HCT116 (cell line): ENCODE results near the gene USP3. TPM values are rescaled to one million over a fixed set of nuclear protein-coding genes. Genes with fewer than 3 reads are reported as not detected.
A peak's percentile ranks its signal among the peaks of the same experiment; 100 is the strongest.

Source experiments
- ATAC-seq: fragments of 200-7000 bp; cut with Tn5 transposase; 2 replicates; pipeline ENCODE4 v1.9.1; 2020; ENCODE audit warnings: mild to moderate bottlenecking, moderate library complexity
- BruUV-seq: library from RNA; stranded (reverse); fragments of 400-500 nt; replicated peaks from 2 replicates; lab custom pipeline; 2021; lab: Mats Ljungman, UMichigan
- CTCF ChIA-PET: fragments of 300-600 bp; sonication (Branson Sonifier 250); formaldehyde crosslinking; loops from one replicate; lab custom pipeline; 2021; ENCODE audit warnings: antibody characterized with exemption; lab: Charles Lee
- POLR2A ChIA-PET: fragments of 300-600, 350-600 bp; sonication (Branson Sonifier 250); formaldehyde crosslinking; loops from one replicate; lab custom pipeline; 2021; ENCODE audit warnings: antibody characterized with exemption; lab: Charles Lee
- RAD21 ChIA-PET, 2 experiments: fragments of 300-600 bp; sonication (Branson Sonifier 250); formaldehyde crosslinking; loops; one replicate each; lab custom pipeline; 2023; ENCODE audit warnings: low total read pairs in 2 of 2; ENCODE audit not compliant: uncharacterized antibody in 2 of 2, unreplicated experiment in 2 of 2, low non-redundant PET in 1 of 2; lab: Charles Lee
- DNase-seq: peaks from one replicate; pipeline ENCODE4 v3.0.0-alpha.2; 2010; ENCODE audit warnings: low read depth, low spot score
- H2AFZ ChIP-seq: fragments of 200-600 bp; shearing (Covaris generic), sonication (generic); 2 replicates; pipeline ENCODE4 v1.6.1; 2017; ENCODE audit warnings: low read depth, mixed run types, mixed read lengths, antibody characterized with exemption, low read length; ENCODE audit not compliant: poor library complexity, severe bottlenecking
- H3K27ac ChIP-seq: 2 replicates; pipeline ENCODE4 v1.5.1; 2012; ENCODE audit warnings: low read depth, low read length
- H3K27me3 ChIP-seq: fragments of 200-600 bp; sonication (generic); 2 replicates; pipeline ENCODE4 v1.6.1; 2016; ENCODE audit warnings: mixed run types, low read length, mixed read lengths; ENCODE audit not compliant: insufficient read depth
- H3K36me3 ChIP-seq, 2 experiments: fragments of 200-500 bp in 1 of 2; fragments of 200-600 bp in 1 of 2; sonication (Bioruptor generic) in 1 of 2; sonication (generic) in 1 of 2; 2 replicates each; pipeline versions ENCODE4 v1.5.1 to v1.6.1; 2014 to 2016; ENCODE audit warnings: low read length in 2 of 2, inconsistent platforms in 1 of 2, mixed read lengths in 1 of 2, mixed run types in 1 of 2; ENCODE audit not compliant: insufficient read depth in 2 of 2, control insufficient read depth in 1 of 2
- H3K4me1 ChIP-seq, 2 experiments: fragments of 200-600 bp in 1 of 2; sonication (generic) in 1 of 2; 2 replicates each; pipeline versions ENCODE4 v1.5.1 to v1.6.1; 2012 to 2017; ENCODE audit warnings: low read length in 2 of 2, inconsistent platforms in 1 of 2, mild to moderate bottlenecking in 1 of 2, mixed read lengths in 1 of 2, mixed run types in 1 of 2, moderate library complexity in 1 of 2; ENCODE audit not compliant: insufficient read depth in 2 of 2, control insufficient read depth in 1 of 2
- H3K4me2 ChIP-seq: fragments of 200-600 bp; sonication (generic); 2 replicates; pipeline ENCODE4 v1.6.1; 2017; ENCODE audit warnings: mixed run types, low read length, mixed read lengths
- H3K4me3 ChIP-seq, 2 experiments: fragments of 200-600 bp in 1 of 2; sonication (generic) in 1 of 2; replicated peaks in 1 of 2; 2 replicates each; pipeline ENCODE4 v1.5.1; 2011 to 2016; ENCODE audit warnings: low read length in 2 of 2, control low read depth in 1 of 2, low read depth in 1 of 2, mild to moderate bottlenecking in 1 of 2, mixed read lengths in 1 of 2, mixed run types in 1 of 2
- H3K79me2 ChIP-seq: fragments of 200-600 bp; sonication (generic); 2 replicates; pipeline ENCODE4 v1.6.1; 2017; ENCODE audit warnings: mild to moderate bottlenecking, mixed run types, low read length, moderate library complexity, mixed read lengths; ENCODE audit not compliant: insufficient read depth
- H3K9ac ChIP-seq: fragments of 200-600 bp; sonication (generic); 2 replicates; pipeline ENCODE4 v1.6.1; 2016; ENCODE audit warnings: low read length, mixed read lengths
- H3K9me2 ChIP-seq: fragments of 200-600 bp; sonication (generic), shearing (Covaris generic); 2 replicates; pipeline ENCODE4 v1.6.1; 2017; ENCODE audit warnings: mixed run types, mild to moderate bottlenecking, moderate library complexity; ENCODE audit not compliant: insufficient read depth
- H3K9me3 ChIP-seq, 2 experiments: fragments of 200-500 bp in 1 of 2; fragments of 200-600 bp in 1 of 2; sonication (Bioruptor generic) in 1 of 2; sonication (generic) in 1 of 2; 2 replicates each; pipeline ENCODE4 v1.6.1; 2014 to 2017; ENCODE audit warnings: low read length in 2 of 2, mixed read lengths in 2 of 2, inconsistent platforms in 1 of 2, low read depth in 1 of 2, mild to moderate bottlenecking in 1 of 2, mixed run types in 1 of 2, moderate library complexity in 1 of 2; ENCODE audit not compliant: control insufficient read depth in 1 of 2, insufficient read depth in 1 of 2
- H4K20me1 ChIP-seq: fragments of 200-600 bp; sonication (generic), shearing (Covaris generic); 2 replicates; pipeline ENCODE4 v1.6.1; 2017; ENCODE audit warnings: mixed run types, mild to moderate bottlenecking, moderate library complexity; ENCODE audit not compliant: insufficient read depth
- CBX3 ChIP-seq: IDR thresholded peaks from 2 replicates; pipeline ENCODE4 v1.6.1; 2012; ENCODE audit warnings: low read depth
- CEBPB ChIP-seq: IDR thresholded peaks from 2 replicates; pipeline ENCODE4 v1.6.1; 2012; ENCODE audit warnings: low read depth
- ELF1 ChIP-seq: IDR thresholded peaks from 2 replicates; pipeline ENCODE4 v1.6.1; 2012; ENCODE audit warnings: low read depth, borderline replicate concordance
- EZH2 ChIP-seq: fragments of 200-600 bp; sonication (generic); IDR thresholded peaks from 2 replicates; pipeline ENCODE4 v1.6.1; 2017; ENCODE audit warnings: antibody characterized with exemption, mixed run types
- EZH2phosphoT487 ChIP-seq: fragments of 200-600 bp; IDR thresholded peaks from 2 replicates; pipeline ENCODE4 v1.6.1; 2018; ENCODE audit warnings: antibody characterized with exemption, borderline replicate concordance
- FOSL1 ChIP-seq: IDR thresholded peaks from 2 replicates; pipeline ENCODE4 v1.6.1; 2012; ENCODE audit warnings: low read depth
- POLR2AphosphoS5 ChIP-seq: IDR thresholded peaks from 2 replicates; pipeline ENCODE4 v1.6.1; 2011; ENCODE audit warnings: mild to moderate bottlenecking, low read depth, low read length, moderate library complexity
- SRF ChIP-seq: IDR thresholded peaks from 2 replicates; pipeline ENCODE4 v1.6.1; 2012; ENCODE audit warnings: low read depth
- TCF7L2 ChIP-seq: IDR thresholded peaks from 2 replicates; pipeline ENCODE4 v1.7.0; 2011; ENCODE audit warnings: borderline replicate concordance, inconsistent platforms; ENCODE audit not compliant: insufficient read depth, insufficient read length; ENCODE audit errors: extremely low read depth
- ZFX ChIP-seq: fragments of 450-650 bp; IDR thresholded peaks from 2 replicates; pipeline ENCODE4 v1.6.1; 2017
- ZNF274 ChIP-seq: fragments of 200-500 bp; sonication (Bioruptor generic); IDR thresholded peaks from 2 replicates; pipeline ENCODE4 v1.6.1; 2014; ENCODE audit warnings: mild to moderate bottlenecking, low read depth, low read length, inconsistent platforms
- intact Hi-C: fragments of 100-400 bp; cut with micrococcal nuclease; formaldehyde crosslinking; loops from 2 replicates; pipeline ENCODE4 v1.10.0; 2022
- total RNA-seq: library from RNA; stranded (reverse); gene quantifications from one replicate; pipeline ENCODE4 v1.2.1, GENCODE V29; 2021; ENCODE audit not compliant: unreplicated experiment
- TF ChIP-seq, protein P1 (sequence below): IDR thresholded peaks from 2 replicates; pipeline ENCODE4 v1.6.1; 2012
- TF ChIP-seq, protein P2 (sequence below): IDR thresholded peaks from 2 replicates; pipeline ENCODE4 v1.6.1; 2012; ENCODE audit warnings: low read depth

USP3 gene
- total RNA-seq, 1 experiment from 2014 or later = 61.6 TPM

DNA sequence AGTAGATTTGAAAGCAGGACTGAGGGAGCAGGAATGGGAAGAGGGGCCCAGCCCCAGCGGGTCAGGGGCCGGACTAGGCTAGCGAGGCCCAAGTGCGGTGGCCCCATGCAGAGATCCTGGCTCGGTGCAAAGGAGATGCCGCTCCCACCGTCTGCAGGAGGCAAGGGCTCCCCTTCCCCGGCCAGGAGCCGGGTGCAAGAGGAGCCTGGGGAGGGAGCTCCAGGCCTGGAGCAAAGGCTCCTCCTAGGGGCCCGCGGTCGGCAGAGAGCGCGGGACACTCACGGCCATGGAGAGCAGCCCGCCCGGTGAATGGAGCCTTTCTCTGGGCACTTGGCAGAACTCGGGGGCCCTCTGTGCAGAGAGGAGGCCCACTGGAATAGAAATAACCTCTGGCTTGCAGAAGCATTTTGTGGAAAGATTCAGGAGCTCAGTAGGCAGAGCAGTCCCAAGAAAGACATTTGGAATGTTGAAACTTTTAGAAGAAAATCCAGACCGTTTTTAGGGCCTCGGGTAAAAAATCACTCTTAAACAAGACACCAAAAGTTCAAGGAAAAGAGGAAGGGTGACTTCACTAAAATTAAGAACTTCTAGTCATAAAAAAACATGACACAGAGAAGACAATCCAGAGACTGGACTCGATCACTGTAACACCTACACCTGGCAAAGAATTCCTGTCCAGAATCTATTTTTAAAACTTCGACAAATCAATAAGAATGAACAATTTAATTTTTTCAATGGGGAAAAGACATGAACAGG lies 43.0 kb upstream of the USP3 start:
- H3K4me1 ChIP-seq = peaks cover 3 to 11% of the 10 kb centered on the region in 2 experiments; a peak in 3 of 4 replicates
- H4K20me1 ChIP-seq = no peaks in the 10 kb centered on the region
- DNase-seq (no peak), ATAC-seq (no peak)
- H3K79me2 ChIP-seq = no peaks in the 10 kb centered on the region
- no peak overlapping the region for H3K4me3 ChIP-seq
- ChIA-PET CTCF (interaction anchor here (1.0 kb wide), 1 partner anchor 290 kb away, joined by 3 read pairs; no protein-coding TSS in a partner anchor), POLR2A (no interaction called here), RAD21 (no interaction called here)
- no peaks in the 10 kb centered on the region for H3K36me3 ChIP-seq
- no peaks in the 10 kb centered on the region for H3K27me3 ChIP-seq
- no peaks in the 10 kb centered on the region; a peak in 1 of 4 replicates for H3K9me3 ChIP-seq
- intact Hi-C loops = no loop called here
- no peak overlapping the region for H2AFZ ChIP-seq
- no TSS peak for BruUV-seq
- peak overlapping the region; percentile 24; the same call in 1 of the 2 replicates for H3K4me2 ChIP-seq
- H3K9me2 ChIP-seq = no peaks in the 10 kb centered on the region
- H3K9ac ChIP-seq = no peak overlapping the region
- H3K27ac ChIP-seq = no peak overlapping the region
- TF ChIP-seq ZNF274 (no peak), TCF7L2 (no peak), ZFX (no peak), CEBPB (no peak), CBX3 (no peak), FOSL1 (no peak), POLR2AphosphoS5 (no peak), ELF1 (no peak), EZH2 (no peak), EZH2phosphoT487 (no peak), SRF (no peak)
- TF ChIP-seq, protein P1, sequence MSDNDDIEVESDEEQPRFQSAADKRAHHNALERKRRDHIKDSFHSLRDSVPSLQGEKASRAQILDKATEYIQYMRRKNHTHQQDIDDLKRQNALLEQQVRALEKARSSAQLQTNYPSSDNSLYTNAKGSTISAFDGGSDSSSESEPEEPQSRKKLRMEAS = no peak
- TF ChIP-seq, protein P2, sequence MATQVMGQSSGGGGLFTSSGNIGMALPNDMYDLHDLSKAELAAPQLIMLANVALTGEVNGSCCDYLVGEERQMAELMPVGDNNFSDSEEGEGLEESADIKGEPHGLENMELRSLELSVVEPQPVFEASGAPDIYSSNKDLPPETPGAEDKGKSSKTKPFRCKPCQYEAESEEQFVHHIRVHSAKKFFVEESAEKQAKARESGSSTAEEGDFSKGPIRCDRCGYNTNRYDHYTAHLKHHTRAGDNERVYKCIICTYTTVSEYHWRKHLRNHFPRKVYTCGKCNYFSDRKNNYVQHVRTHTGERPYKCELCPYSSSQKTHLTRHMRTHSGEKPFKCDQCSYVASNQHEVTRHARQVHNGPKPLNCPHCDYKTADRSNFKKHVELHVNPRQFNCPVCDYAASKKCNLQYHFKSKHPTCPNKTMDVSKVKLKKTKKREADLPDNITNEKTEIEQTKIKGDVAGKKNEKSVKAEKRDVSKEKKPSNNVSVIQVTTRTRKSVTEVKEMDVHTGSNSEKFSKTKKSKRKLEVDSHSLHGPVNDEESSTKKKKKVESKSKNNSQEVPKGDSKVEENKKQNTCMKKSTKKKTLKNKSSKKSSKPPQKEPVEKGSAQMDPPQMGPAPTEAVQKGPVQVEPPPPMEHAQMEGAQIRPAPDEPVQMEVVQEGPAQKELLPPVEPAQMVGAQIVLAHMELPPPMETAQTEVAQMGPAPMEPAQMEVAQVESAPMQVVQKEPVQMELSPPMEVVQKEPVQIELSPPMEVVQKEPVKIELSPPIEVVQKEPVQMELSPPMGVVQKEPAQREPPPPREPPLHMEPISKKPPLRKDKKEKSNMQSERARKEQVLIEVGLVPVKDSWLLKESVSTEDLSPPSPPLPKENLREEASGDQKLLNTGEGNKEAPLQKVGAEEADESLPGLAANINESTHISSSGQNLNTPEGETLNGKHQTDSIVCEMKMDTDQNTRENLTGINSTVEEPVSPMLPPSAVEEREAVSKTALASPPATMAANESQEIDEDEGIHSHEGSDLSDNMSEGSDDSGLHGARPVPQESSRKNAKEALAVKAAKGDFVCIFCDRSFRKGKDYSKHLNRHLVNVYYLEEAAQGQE = no peak
